ENCODE measurements around the gene CIDEC.

The CIDEC gene

GRCh38 chr3:9843715-9844438, 36.2 kb downstream of the CIDEC start, which contains the start of gene RPUSD3:
RPUSD3 (minus strand) TSS chr3:9844008; CDS start chr3:9843990, 18 bp downstream.
- no peak for TF ChIP-seq CTCF (conservative IDR thresholded peaks at IDR 0.05)
- H3K27ac ChIP-seq: peak within 1 kb of the TSS; percentile 96

DNA sequence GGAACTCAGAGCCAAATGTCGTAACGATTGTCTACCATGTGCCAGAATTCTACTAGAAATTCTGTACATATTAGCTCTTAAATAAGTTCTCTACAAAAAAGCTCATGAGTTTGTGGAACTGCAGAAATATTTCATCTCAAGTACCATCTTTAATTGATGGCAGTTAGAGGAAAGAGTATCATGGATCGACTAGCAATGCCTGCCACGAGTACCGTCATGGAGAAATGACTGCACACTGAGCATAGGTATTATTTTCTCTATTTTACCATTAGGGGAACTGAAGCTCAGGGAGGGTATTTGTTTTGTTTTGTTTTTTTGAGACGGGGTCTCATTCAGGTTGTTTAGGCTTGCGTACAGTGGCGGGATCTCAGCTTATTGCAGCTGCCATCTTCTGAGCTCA, 39.0 kb downstream of the CIDEC start:
- TF ChIP-seq CTCF (conservative IDR thresholded peaks at IDR 0.05): no peak
- H3K27ac ChIP-seq: no peak overlapping the region

GRCh38 chr3:9838856-9839255, 41.2 kb downstream of the CIDEC start:
- no peak overlapping the region for H3K27ac ChIP-seq
- no peak for TF ChIP-seq CTCF (conservative IDR thresholded peaks at IDR 0.05)

DNA sequence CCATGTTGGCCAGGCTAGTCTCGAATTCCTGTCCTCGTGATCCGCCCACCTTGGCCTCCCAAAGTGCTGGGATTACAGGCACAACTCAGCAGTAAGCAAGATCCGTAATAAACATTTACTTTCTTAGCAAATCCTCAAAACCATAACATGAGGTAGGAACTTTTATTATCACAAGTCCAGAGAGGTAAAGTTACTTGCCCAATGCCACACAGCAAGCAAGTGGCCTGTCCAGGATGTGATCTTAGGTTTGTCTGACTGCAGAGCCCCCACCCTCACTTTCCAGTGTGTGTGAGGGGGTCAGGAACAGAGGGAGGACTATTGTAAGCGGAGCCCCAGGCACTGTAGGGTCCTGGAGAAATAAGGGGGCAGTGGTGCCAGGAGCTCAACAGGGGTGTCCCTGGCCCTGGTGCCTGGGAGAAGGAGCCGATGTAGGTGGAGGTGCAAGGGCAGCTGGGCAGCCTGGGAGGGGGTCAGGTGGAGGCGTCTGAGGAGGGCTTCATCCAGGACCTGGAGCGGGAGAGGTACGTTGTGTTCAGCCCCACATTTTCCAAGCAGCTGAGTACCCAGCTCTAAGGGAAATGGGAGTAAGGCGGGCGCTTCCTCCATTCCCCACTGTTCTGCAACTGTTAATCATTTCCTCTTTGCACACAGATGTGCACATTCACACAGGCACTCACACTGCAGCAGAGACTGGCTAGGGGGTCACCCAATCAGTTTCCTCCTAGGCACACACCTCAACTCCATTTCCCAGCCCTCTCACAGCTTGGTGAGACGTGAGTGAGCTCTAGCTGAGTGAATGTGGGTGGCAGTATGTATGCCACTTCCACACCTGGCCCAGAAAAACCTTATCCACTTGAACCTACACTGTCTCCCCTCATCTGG, 42.1 kb downstream of the CIDEC start:
- TF ChIP-seq CTCF (conservative IDR thresholded peaks at IDR 0.05): no peak
- H3K27ac ChIP-seq: no peak overlapping the region

DNA sequence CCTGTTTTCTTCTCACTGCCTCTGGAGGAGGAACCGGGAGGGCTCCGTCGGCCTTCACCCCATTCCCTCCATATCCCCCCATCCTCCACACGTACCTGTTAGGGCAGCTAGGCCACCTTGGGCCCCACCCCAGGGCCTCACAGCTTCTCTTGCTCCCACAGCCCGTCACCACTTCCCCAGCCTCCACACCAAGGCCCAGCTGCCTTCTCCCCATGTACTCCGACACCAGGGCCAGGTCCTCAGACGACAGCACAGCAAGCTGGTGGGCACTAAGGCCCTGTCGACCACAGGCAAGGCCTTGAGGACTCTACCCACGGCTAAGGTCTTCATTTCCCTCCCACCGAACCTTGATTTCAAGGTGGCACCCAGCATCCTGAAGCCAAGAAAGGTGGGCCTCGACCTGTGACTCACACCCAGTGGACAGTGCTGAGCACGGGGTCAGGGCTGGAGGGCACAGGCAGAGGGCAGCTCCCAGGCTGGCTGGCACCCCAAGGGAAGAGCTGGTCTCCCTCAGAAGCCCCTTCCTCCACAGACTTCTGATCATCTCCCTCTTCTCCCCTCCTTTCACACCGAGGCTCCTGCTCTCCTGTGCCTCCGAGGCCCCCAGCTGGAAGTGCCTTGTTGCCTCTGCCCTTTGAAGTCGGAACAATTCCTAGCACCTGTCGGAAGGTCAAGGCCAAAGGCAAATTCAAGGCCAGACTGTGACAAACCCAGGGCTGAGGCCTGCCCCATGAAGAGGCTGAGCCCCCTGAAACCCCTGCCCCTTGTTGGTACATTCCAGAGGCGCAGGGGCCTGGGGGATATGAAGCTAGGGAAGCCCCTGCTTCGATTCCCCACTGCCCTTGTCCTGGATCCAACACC, 45.3 kb downstream of the CIDEC start:
- no peak for TF ChIP-seq CTCF (conservative IDR thresholded peaks at IDR 0.05)
- no peak overlapping the region for H3K27ac ChIP-seq

- H3K27ac ChIP-seq: no peak overlapping the region
- no peak for TF ChIP-seq CTCF (conservative IDR thresholded peaks at IDR 0.05)
Measured at GRCh38 chr3:9833078-9833477, 47.0 kb downstream of the CIDEC start.

- H3K27ac ChIP-seq: no peak overlapping the region
- TF ChIP-seq CTCF (conservative IDR thresholded peaks at IDR 0.05): no peak
Measured at GRCh38 chr3:9831253-9831652, 48.8 kb downstream of the CIDEC start.

All from VCaP (cell line).